Neuronal stem cell (in vitro differentiated cells): ENCODE data around the gene MDM2.

Source experiments
- DNase-seq: peaks from one replicate; pipeline ENCODE4 v3.0.0-alpha.2; 2013; ENCODE audit warnings: low spot score
- H2AFZ ChIP-seq: one replicate; pipeline ENCODE4 v1.6.1; 2013; ENCODE audit warnings: mild to moderate bottlenecking, low read length, inconsistent platforms
- H2AK5ac ChIP-seq: 2 replicates; pipeline ENCODE4 v1.6.1; 2013; ENCODE audit warnings: low read depth, mild to moderate bottlenecking, inconsistent platforms, low read length, moderate library complexity, mixed read lengths
- H2BK120ac ChIP-seq: 2 replicates; pipeline ENCODE4 v1.6.1; 2013; ENCODE audit warnings: low read depth, mild to moderate bottlenecking, inconsistent platforms, low read length, moderate library complexity, mixed read lengths
- H2BK12ac ChIP-seq: one replicate; pipeline ENCODE4 v1.6.1; 2013; ENCODE audit warnings: low read length, inconsistent platforms
- H2BK15ac ChIP-seq: 2 replicates; pipeline ENCODE4 v1.6.1; 2013; ENCODE audit warnings: mild to moderate bottlenecking, low read length, inconsistent platforms, mixed read lengths
- H2BK5ac ChIP-seq: one replicate; pipeline ENCODE4 v1.6.1; 2013; ENCODE audit warnings: inconsistent platforms, mild to moderate bottlenecking, low read length, moderate library complexity
- H3K14ac ChIP-seq: one replicate; pipeline ENCODE4 v1.6.1; 2013; ENCODE audit warnings: low read length, inconsistent platforms
- H3K18ac ChIP-seq: 2 replicates; pipeline ENCODE4 v1.6.1; 2013; ENCODE audit warnings: low read length, inconsistent platforms
- H3K23ac ChIP-seq: 2 replicates; pipeline ENCODE4 v1.6.1; 2013; ENCODE audit warnings: low read depth, mild to moderate bottlenecking, mixed read lengths, low read length, inconsistent platforms; ENCODE audit not compliant: poor library complexity
- H3K27ac ChIP-seq: replicated peaks from 3 replicates; pipeline ENCODE4 v1.5.1; 2013; ENCODE audit warnings: low read length, inconsistent platforms
- H3K27me3 ChIP-seq, 3 experiments: 2 replicates each; pipeline ENCODE4 v1.6.1; 2013; ENCODE audit warnings: low read length in 3 of 3, mild to moderate bottlenecking in 2 of 3, inconsistent platforms in 1 of 3, low read depth in 1 of 3, mixed read lengths in 1 of 3, moderate library complexity in 1 of 3; ENCODE audit not compliant: control insufficient read depth in 3 of 3, insufficient read depth in 3 of 3
- H3K36me3 ChIP-seq, 2 donors: replicated peaks in 1 of 2; 2 replicates each; pipeline ENCODE4 v1.6.1; 2013; ENCODE audit warnings: low read length in 2 of 2; ENCODE audit not compliant: control insufficient read depth in 2 of 2, insufficient read depth in 2 of 2
- H3K4ac ChIP-seq: 2 replicates; pipeline ENCODE4 v1.6.1; 2013; ENCODE audit warnings: inconsistent platforms, mild to moderate bottlenecking, low read length, moderate library complexity
- H3K4me1 ChIP-seq, 2 donors: 1 replicate in 1 of 2; 2 replicates in 1 of 2; pipeline ENCODE4 v1.6.1; 2013; ENCODE audit warnings: low read length in 2 of 2, low read depth in 1 of 2; ENCODE audit not compliant: control insufficient read depth in 2 of 2, insufficient read depth in 1 of 2
- H3K4me2 ChIP-seq: one replicate; pipeline ENCODE4 v1.6.1; 2013; ENCODE audit warnings: mild to moderate bottlenecking, low read length, inconsistent platforms; ENCODE audit not compliant: insufficient read depth, poor library complexity, severe bottlenecking
- H3K4me3 ChIP-seq, 2 donors: 2 replicates each; pipeline ENCODE4 v1.5.1; 2013; ENCODE audit warnings: low read length in 2 of 2, mild to moderate bottlenecking in 2 of 2, inconsistent platforms in 1 of 2, moderate library complexity in 1 of 2
- H3K79me1 ChIP-seq: one replicate; pipeline ENCODE4 v1.6.1; 2013; ENCODE audit warnings: low read depth, mild to moderate bottlenecking, inconsistent platforms, low read length, moderate library complexity
- H3K9ac ChIP-seq: one replicate; pipeline ENCODE4 v1.6.1; 2013; ENCODE audit warnings: mild to moderate bottlenecking, low read depth, low read length, inconsistent platforms; ENCODE audit not compliant: poor library complexity
- H3K9me3 ChIP-seq, 2 donors: replicated peaks in 1 of 2; 2 replicates each; pipeline versions ENCODE3 to v1.6.1; 2013; ENCODE audit warnings: low read length in 2 of 2, mild to moderate bottlenecking in 2 of 2, inconsistent platforms in 1 of 2, low read depth in 1 of 2, mixed read lengths in 1 of 2, moderate library complexity in 1 of 2; ENCODE audit not compliant: control insufficient read depth in 2 of 2, insufficient read depth in 1 of 2
- H4K8ac ChIP-seq: one replicate; pipeline ENCODE4 v1.6.1; 2013; ENCODE audit warnings: low read depth, mild to moderate bottlenecking, inconsistent platforms, low read length, moderate library complexity
- H4K91ac ChIP-seq: one replicate; pipeline ENCODE4 v1.6.1; 2013; ENCODE audit warnings: low read length, low read depth, mild to moderate bottlenecking, inconsistent platforms; ENCODE audit not compliant: poor library complexity
- WGBS, 2 donors: extraction: QIAGEN DNeasy Blood & Tissue Kit; methylation state at CpG; one replicate each; pipeline ENCODE4 v1.1.7; 2013; ENCODE audit warnings: missing lambda C conversion rate in 2 of 2, mixed read lengths in 1 of 2; ENCODE audit not compliant: insufficient read length in 2 of 2, insufficient replicate concordance in 1 of 2; ENCODE audit errors: extremely low coverage in 2 of 2; 5-methylcytosine and 5-hydroxymethylcytosine counted together

Gene MDM2

GRCh38 chr12:68767191-68767590 lies 40.8 kb upstream of the MDM2 start:
- WGBS, 2 donors = no CpG with 5 or more reads among the region's 7 CpGs
- H3K9ac ChIP-seq = no peak overlapping the region
- H2BK5ac ChIP-seq = no peak overlapping the region
- no peak overlapping the region for H3K4me3 ChIP-seq
- H2AK5ac ChIP-seq = no peak overlapping the region
- H3K14ac ChIP-seq = no peak overlapping the region
- no peak overlapping the region for H2AFZ ChIP-seq
- no peak overlapping the region for H3K4me2 ChIP-seq
- H3K9me3 ChIP-seq = no peaks in the 10 kb centered on the region
- H3K23ac ChIP-seq = no peak overlapping the region
- peaks cover 2 to 40% of the 10 kb centered on the region in 2 donors for H3K36me3 ChIP-seq
- no peaks in the 10 kb centered on the region for H3K4me1 ChIP-seq
- H2BK15ac ChIP-seq = no peak overlapping the region
- H2BK120ac ChIP-seq = no peak overlapping the region
- H3K27ac ChIP-seq = no peak overlapping the region
- no peak overlapping the region for H3K4ac ChIP-seq
- H3K79me1 ChIP-seq = no peaks in the 10 kb centered on the region
- no peak for DNase-seq
- H2BK12ac ChIP-seq = no peak overlapping the region
- H3K27me3 ChIP-seq = no peaks in the 10 kb centered on the region
- H3K18ac ChIP-seq = no peak overlapping the region
- H4K8ac ChIP-seq = no peak overlapping the region
- no peak overlapping the region for H4K91ac ChIP-seq

GRCh38 chr12:68768431-68768939 lies 39.5 kb upstream of the MDM2 start:
- Histone ChIP-seq H3K4ac (no peak overlapping the region), H3K4me3 (no peak overlapping the region), H3K27ac (no peak overlapping the region), H3K9ac (no peak overlapping the region), H2BK120ac (no peak overlapping the region), H2AFZ (no peak overlapping the region), H3K18ac (no peak overlapping the region), H3K4me2 (no peak overlapping the region), H2BK15ac (no peak overlapping the region), H4K91ac (no peak overlapping the region), H3K79me1 (no peaks in the 10 kb centered on the region), H3K23ac (no peak overlapping the region), H2BK12ac (no peak overlapping the region), H3K27me3 (no peaks in the 10 kb centered on the region), H3K9me3 (no peaks in the 10 kb centered on the region), H3K36me3 (peaks cover 0 to 30% of the 10 kb centered on the region in 2 donors), H3K14ac (no peak overlapping the region), H4K8ac (no peak overlapping the region), H2AK5ac (no peak overlapping the region), H2BK5ac (no peak overlapping the region), H3K4me1 (no peaks in the 10 kb centered on the region)
- WGBS, 2 donors = no CpG with 5 or more reads among the region's 4 CpGs
- DNase-seq = no peak

GRCh38 chr12:68769941-68770340 lies 38.0 kb upstream of the MDM2 start:
- peaks cover 0 to 17% of the 10 kb centered on the region in 2 donors for H3K36me3 ChIP-seq
- no peak for DNase-seq
- H3K9ac ChIP-seq = no peak overlapping the region
- no peak overlapping the region for H3K27ac ChIP-seq
- H2BK120ac ChIP-seq = no peak overlapping the region
- H2AFZ ChIP-seq = no peak overlapping the region
- no peaks in the 10 kb centered on the region for H3K4me1 ChIP-seq
- no peak overlapping the region for H2AK5ac ChIP-seq
- no peak overlapping the region for H3K4me2 ChIP-seq
- no peak overlapping the region for H4K91ac ChIP-seq
- H3K27me3 ChIP-seq = no peaks in the 10 kb centered on the region
- no peaks in the 10 kb centered on the region for H3K79me1 ChIP-seq
- H3K18ac ChIP-seq = no peak overlapping the region
- H2BK15ac ChIP-seq = no peak overlapping the region
- no peaks in the 10 kb centered on the region for H3K9me3 ChIP-seq
- H4K8ac ChIP-seq = no peak overlapping the region
- H2BK12ac ChIP-seq = no peak overlapping the region
- no peak overlapping the region for H3K14ac ChIP-seq
- no CpG with 5 or more reads among the region's 1 CpG for WGBS, 2 donors
- H2BK5ac ChIP-seq = no peak overlapping the region
- no peak overlapping the region for H3K23ac ChIP-seq
- H3K4ac ChIP-seq = no peak overlapping the region
- no peak overlapping the region for H3K4me3 ChIP-seq

GRCh38 chr12:68771223-68771925 lies 36.6 kb upstream of the MDM2 start:
- H3K36me3 ChIP-seq = peaks cover 0 to 13% of the 10 kb centered on the region in 2 donors

More at GRCh38 chr12:68771223-68771925, 36.6 kb upstream of the MDM2 start:
- H3K18ac ChIP-seq = no peak overlapping the region
- H4K91ac ChIP-seq = no peak overlapping the region
- no peak overlapping the region for H2AFZ ChIP-seq
- H3K14ac ChIP-seq = no peak overlapping the region
- no peak overlapping the region for H2AK5ac ChIP-seq
- H2BK120ac ChIP-seq = no peak overlapping the region
- H3K4ac ChIP-seq = no peak overlapping the region
- H3K27ac ChIP-seq = no peak overlapping the region
- H3K4me1 ChIP-seq = no peaks in the 10 kb centered on the region
- H3K79me1 ChIP-seq = no peaks in the 10 kb centered on the region
- no peak for DNase-seq
- no peaks in the 10 kb centered on the region for H3K27me3 ChIP-seq
- no peak overlapping the region for H3K4me2 ChIP-seq
- no CpG with 5 or more reads among the region's 5 CpGs for WGBS, 2 donors
- H4K8ac ChIP-seq = no peak overlapping the region
- H3K23ac ChIP-seq = no peak overlapping the region
- H3K9me3 ChIP-seq = no peaks in the 10 kb centered on the region
- no peak overlapping the region for H3K4me3 ChIP-seq
- no peak overlapping the region for H2BK5ac ChIP-seq
- H3K9ac ChIP-seq = no peak overlapping the region
- H2BK12ac ChIP-seq = no peak overlapping the region
- H2BK15ac ChIP-seq = no peak overlapping the region
